Tibial nerve (tissue), 4 donors: Measurements from ENCODE around the gene ORM1. TPM values are rescaled to one million over a fixed set of nuclear protein-coding genes. Genes with fewer than 3 reads are reported as not detected.
A peak's percentile ranks its signal among the peaks of the same experiment; 100 is the strongest.

ENCODE experiments used
- DNase-seq, 2 donors: peaks; one replicate each; pipeline ENCODE4 v3.0.0-alpha.2; 2019; ENCODE audit warnings: low spot score in 2 of 2
- H3K27ac ChIP-seq, 4 donors: fragments of 200-600 bp; sonication (generic) in 3 of 4; one replicate each; pipeline ENCODE4 v1.5.1; 2017 to 2019; ENCODE audit warnings: mild to moderate bottlenecking in 1 of 4
- H3K27me3 ChIP-seq, 2 donors: fragments of 200-600 bp; sonication (generic) in 1 of 2; one replicate each; pipeline versions ENCODE4 v1.5.1 to v1.6.0; 2017 to 2019
- H3K36me3 ChIP-seq, 3 donors: fragments of 200-600 bp; sonication (generic); one replicate each; pipeline ENCODE4 v1.5.1; 2018 to 2019
- H3K4me1 ChIP-seq, 4 donors: fragments of 200-600 bp; sonication (generic) in 3 of 4; one replicate each; pipeline ENCODE4 v1.5.1; 2017 to 2019
- H3K4me3 ChIP-seq, 4 donors: fragments of 200-600 bp; sonication (generic) in 3 of 4; one replicate each; pipeline ENCODE4 v1.5.1; 2017 to 2019; ENCODE audit warnings: mild to moderate bottlenecking in 1 of 4, moderate library complexity in 1 of 4
- H3K9me3 ChIP-seq, 4 donors: fragments of 200-600 bp; sonication (generic) in 3 of 4; one replicate each; pipeline ENCODE4 v1.5.1; 2017 to 2019
- CTCF ChIP-seq, 5 experiments: fragments of 200-600 bp in 3 of 5; fragments of 450-650 bp in 2 of 5; sonication (generic) in 3 of 5; IDR thresholded peaks; one replicate each; pipeline ENCODE4 v1.5.1; 2016 to 2019; ENCODE audit warnings: antibody characterized with exemption in 5 of 5, mild to moderate bottlenecking in 3 of 5, moderate library complexity in 2 of 5
- EP300 ChIP-seq, 2 donors: sonication (generic); formaldehyde crosslinking; IDR thresholded peaks; one replicate each; pipeline ENCODE4 v1.6.1; 2017; ENCODE audit warnings: antibody characterized with exemption in 2 of 2, mild to moderate bottlenecking in 1 of 2
- POLR2A ChIP-seq, 2 donors: fragments of 450-650 bp; IDR thresholded peaks; one replicate each; pipeline ENCODE4 v1.6.1; 2017; ENCODE audit warnings: antibody characterized with exemption in 2 of 2, mild to moderate bottlenecking in 2 of 2, moderate library complexity in 2 of 2
- WGBS, 2 donors: methylation state at CpG; one replicate each; pipeline ENCODE4 v1.1.5; 2018; 5-methylcytosine and 5-hydroxymethylcytosine counted together
- total RNA-seq, 4 donors: library from RNA; depleted of rRNA; stranded (reverse); fragments of >200 nt; gene quantifications; one replicate each; pipeline ENCODE4 v1.1.0, GENCODE V29; 2016

Gene ORM1
- total RNA-seq, 4 donors from 2014 or later, result not detected

- Histone ChIP-seq H3K36me3 (peaks cover 0 to 26% (median 0%) of the 10 kb centered on the region in 3 donors), H3K4me1 (peaks cover 0 to 17% (median 0%) of the 10 kb centered on the region in 4 donors), H3K9me3 (no peaks in the 10 kb centered on the region), H3K27me3 (no peaks in the 10 kb centered on the region), H3K27ac (peak overlapping the region in 2 of 4 donors; percentile 28 to 80), H3K4me3 (no peak overlapping the region)
- WGBS, 2 donors, result 51 to 66% methylated on average over 9 to 12 of the region's 12 CpGs
- TF ChIP-seq EP300 (IDR thresholded peaks at IDR 0.05), result peak in 1 of 2 donors; percentile 65
- TF ChIP-seq POLR2A (IDR thresholded peaks at IDR 0.05), result no peak
- peak in 1 of 2 donors; percentile 27 for DNase-seq
Observed at GRCh38 chr9:114281473-114282103, 41.3 kb upstream of the ORM1 start.

- 86 to 89% methylated on average over 10 of the region's 10 CpGs for WGBS, 2 donors
- no peak for DNase-seq
- Histone ChIP-seq H3K27ac (peak overlapping the region in 2 of 4 donors; percentile 28 to 80), H3K9me3 (no peaks in the 10 kb centered on the region), H3K4me3 (no peak overlapping the region), H3K27me3 (no peaks in the 10 kb centered on the region), H3K36me3 (peaks cover 0 to 21% (median 0%) of the 10 kb centered on the region in 3 donors), H3K4me1 (peaks cover 0 to 17% (median 0%) of the 10 kb centered on the region in 4 donors)
- TF ChIP-seq CTCF (IDR thresholded peaks at IDR 0.05) (no peak), POLR2A (IDR thresholded peaks at IDR 0.05) (no peak), EP300 (IDR thresholded peaks at IDR 0.05) (no peak)
Observed at GRCh38 chr9:114282104-114282485, 40.8 kb upstream of the ORM1 start.

- no peaks in the 10 kb centered on the region for H3K27me3 ChIP-seq
- H3K36me3 ChIP-seq, result peaks cover 0 to 20% (median 0%) of the 10 kb centered on the region in 3 donors
- peak overlapping the region in 2 of 4 donors; percentile 10 to 80 for H3K27ac ChIP-seq
- H3K9me3 ChIP-seq, result no peaks in the 10 kb centered on the region
- TF ChIP-seq POLR2A (IDR thresholded peaks at IDR 0.05), result no peak
- no peak for TF ChIP-seq CTCF (IDR thresholded peaks at IDR 0.05)
- TF ChIP-seq EP300 (IDR thresholded peaks at IDR 0.05), result no peak
- 86 to 87% methylated on average over 6 of the region's 6 CpGs for WGBS, 2 donors
- DNase-seq, result no peak
- H3K4me3 ChIP-seq, result no peak overlapping the region
- peaks cover 0 to 17% (median 0%) of the 10 kb centered on the region in 4 donors for H3K4me1 ChIP-seq
Observed at GRCh38 chr9:114282507-114282906, 40.4 kb upstream of the ORM1 start.

- no peak for DNase-seq
- no peaks in the 10 kb centered on the region for H3K27me3 ChIP-seq
- H3K36me3 ChIP-seq, result peaks cover 0 to 20% (median 0%) of the 10 kb centered on the region in 3 donors
- no peaks in the 10 kb centered on the region for H3K9me3 ChIP-seq
- no peak overlapping the region for H3K27ac ChIP-seq
- TF ChIP-seq POLR2A (IDR thresholded peaks at IDR 0.05) (no peak), EP300 (IDR thresholded peaks at IDR 0.05) (no peak), CTCF (IDR thresholded peaks at IDR 0.05) (no peak)
- no peak overlapping the region for H3K4me3 ChIP-seq
- 58 to 62% methylated on average over 5 of the region's 5 CpGs for WGBS, 2 donors
- H3K4me1 ChIP-seq, result peaks cover 0 to 17% (median 0%) of the 10 kb centered on the region in 4 donors
Observed at GRCh38 chr9:114282926-114283325, 40.0 kb upstream of the ORM1 start.

- peaks cover 0 to 17% (median 0%) of the 10 kb centered on the region in 4 donors for H3K4me1 ChIP-seq
- 92 to 93% methylated on average over 4 to 14 of the region's 14 CpGs for WGBS, 2 donors
- no peaks in the 10 kb centered on the region for H3K27me3 ChIP-seq
- H3K27ac ChIP-seq, result no peak overlapping the region
- TF ChIP-seq EP300 (IDR thresholded peaks at IDR 0.05), result no peak
- no peak for TF ChIP-seq CTCF (IDR thresholded peaks at IDR 0.05)
- TF ChIP-seq POLR2A (IDR thresholded peaks at IDR 0.05), result no peak
- H3K9me3 ChIP-seq, result no peaks in the 10 kb centered on the region
- H3K4me3 ChIP-seq, result no peak overlapping the region
- H3K36me3 ChIP-seq, result peaks cover 0 to 20% (median 0%) of the 10 kb centered on the region in 3 donors
- DNase-seq, result no peak
Observed at GRCh38 chr9:114283551-114284111, 39.3 kb upstream of the ORM1 start.
